Nucleus accumbens (tissue), 56 donors: ENCODE results near the gene ZNF213.

Source experiments
- DNase-seq, 56 donors: peaks; one replicate each; lab custom pipeline; 2025; lab: John Stamatoyannopoulos, UW

The ZNF213 gene

GRCh38 chr16:3101018-3101840, 33.6 kb upstream of the ZNF213 start:
- peak in 1 of 56 donors; percentile 26 for DNase-seq

DNA sequence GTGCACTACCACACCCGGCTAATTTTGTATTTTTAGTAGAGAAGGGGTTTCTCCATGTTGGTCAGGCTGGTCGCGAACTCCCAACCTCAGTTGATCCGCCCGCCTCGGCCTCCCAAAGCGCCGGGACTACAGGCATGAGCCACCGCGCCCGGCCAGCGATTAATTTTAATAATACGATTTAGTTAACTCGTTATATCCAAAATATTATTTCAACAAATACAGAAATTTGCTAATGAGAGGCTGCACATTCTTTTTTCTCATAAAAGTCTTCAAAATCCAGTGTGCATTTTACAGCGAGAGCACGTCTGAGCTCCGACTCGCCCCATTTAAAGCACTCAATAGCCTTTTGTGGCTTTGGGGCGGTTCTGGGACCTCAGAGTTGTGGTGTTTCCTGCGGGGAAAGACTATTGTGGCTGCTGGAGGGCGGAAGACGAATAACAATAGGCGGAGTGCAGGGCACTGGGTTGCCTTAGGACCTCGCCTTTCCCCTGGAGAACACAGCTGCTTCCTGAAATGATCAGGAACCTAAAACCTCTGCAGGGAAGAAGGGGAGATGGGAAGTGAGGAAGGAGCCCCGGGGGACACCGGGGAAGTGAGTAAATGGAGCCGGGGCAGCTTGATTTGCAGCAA, 32.9 kb upstream of the ZNF213 start:
- DNase-seq, result no peak

GRCh38 chr16:3106205-3106928, 28.5 kb upstream of the ZNF213 start:
- DNase-seq, result peak in 55 of 56 donors; percentile 43 to 94 (median 82)

- peak in 54 of 56 donors; percentile 13 to 89 (median 66) for DNase-seq
Observed at GRCh38 chr16:3112058-3112880, 22.6 kb upstream of the ZNF213 start, which contains the start of gene ZNF205. TSS of gene ZNF205 (plus strand) at chr16:3112586. CDS start at chr16:3113431, 845 bp downstream.

- DNase-seq, result peak in 1 of 56 donors; percentile 12
Observed at GRCh38 chr16:3112881-3113574, 21.8 kb upstream of the ZNF213 start.

DNA sequence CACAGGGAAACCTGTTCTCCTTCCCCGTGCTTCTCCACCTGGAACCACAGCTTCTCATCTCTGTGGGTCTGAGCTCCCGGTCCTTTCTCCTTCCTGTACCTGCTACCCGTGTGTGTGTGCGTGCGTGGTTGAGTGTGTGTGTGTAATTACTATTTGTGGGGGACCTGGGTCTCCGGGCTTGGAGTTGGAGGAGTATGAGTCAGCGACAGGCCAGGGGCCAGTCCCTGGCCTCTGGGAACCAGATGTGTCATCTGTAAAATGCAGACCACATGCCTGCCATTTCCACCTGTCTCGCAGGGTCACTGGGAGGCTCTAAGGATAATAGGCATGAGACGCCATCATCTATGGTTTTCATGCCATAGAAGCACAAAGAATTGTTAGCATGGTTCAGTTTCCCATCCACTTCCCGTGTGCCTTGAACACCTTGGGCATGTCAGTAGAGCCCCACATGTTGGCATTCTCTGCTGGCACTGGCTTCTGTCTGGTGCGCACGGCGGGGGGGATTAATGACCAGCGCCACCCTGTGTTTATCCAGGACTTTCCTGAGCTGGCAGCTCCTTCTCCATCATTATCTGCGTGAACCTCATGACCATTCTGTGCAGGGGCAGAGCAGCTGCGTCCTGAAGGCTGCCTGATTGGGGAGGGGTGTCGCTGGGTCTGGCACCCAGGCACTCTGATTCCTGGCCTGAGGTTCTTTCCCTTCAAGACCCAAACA, 20.9 kb upstream of the ZNF213 start:
- DNase-seq, result no peak

DNA sequence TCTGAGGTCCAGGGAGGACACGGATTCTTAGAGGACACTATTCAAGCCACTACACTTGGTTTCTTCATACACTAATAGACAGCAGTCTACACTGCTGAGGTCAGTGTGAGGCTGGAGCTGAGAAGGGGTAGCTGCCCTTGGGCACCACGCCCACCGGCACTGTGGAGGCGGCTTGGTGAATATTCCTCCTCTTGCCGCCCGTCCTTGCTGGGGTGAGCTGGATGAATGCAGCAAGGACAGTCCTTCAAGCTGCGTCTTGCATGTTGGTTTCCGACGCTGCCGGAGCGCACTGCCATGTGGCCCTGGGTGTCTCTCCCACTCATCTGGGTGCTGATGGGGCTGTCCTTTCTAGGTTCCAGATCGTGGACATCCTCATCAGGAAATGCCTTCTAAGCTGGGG, 19.8 kb upstream of the ZNF213 start:
- DNase-seq, result no peak

GRCh38 chr16:3115561-3115960, 19.3 kb upstream of the ZNF213 start:
- DNase-seq, result no peak

GRCh38 chr16:3118204-3118790, 16.5 kb upstream of the ZNF213 start:
- DNase-seq, result no peak

GRCh38 chr16:3118846-3119245, 16.0 kb upstream of the ZNF213 start:
- no peak for DNase-seq

DNA sequence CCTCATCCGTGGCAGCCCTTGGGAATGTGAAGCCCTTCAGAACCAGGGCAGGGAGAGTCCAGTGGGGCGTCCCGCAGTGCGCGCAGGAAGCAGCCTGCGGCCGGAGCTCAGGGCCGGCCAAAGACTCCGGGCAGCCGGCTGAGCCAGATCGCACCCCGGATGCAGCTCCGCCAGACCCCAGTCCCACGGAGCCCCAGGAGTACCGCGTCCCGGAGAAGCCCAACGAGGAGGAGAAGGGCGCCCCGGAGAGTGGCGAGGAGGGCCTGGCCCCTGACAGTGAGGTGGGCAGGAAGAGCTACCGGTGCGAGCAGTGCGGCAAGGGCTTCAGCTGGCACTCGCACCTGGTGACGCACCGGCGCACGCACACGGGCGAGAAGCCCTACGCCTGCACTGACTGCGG, 15.5 kb upstream of the ZNF213 start:
- DNase-seq, result no peak

GRCh38 chr16:3119701-3120408, 15.0 kb upstream of the ZNF213 start:
- DNase-seq, result no peak

- DNase-seq, result no peak
Observed at GRCh38 chr16:3120435-3120834, 14.4 kb upstream of the ZNF213 start.

DNA sequence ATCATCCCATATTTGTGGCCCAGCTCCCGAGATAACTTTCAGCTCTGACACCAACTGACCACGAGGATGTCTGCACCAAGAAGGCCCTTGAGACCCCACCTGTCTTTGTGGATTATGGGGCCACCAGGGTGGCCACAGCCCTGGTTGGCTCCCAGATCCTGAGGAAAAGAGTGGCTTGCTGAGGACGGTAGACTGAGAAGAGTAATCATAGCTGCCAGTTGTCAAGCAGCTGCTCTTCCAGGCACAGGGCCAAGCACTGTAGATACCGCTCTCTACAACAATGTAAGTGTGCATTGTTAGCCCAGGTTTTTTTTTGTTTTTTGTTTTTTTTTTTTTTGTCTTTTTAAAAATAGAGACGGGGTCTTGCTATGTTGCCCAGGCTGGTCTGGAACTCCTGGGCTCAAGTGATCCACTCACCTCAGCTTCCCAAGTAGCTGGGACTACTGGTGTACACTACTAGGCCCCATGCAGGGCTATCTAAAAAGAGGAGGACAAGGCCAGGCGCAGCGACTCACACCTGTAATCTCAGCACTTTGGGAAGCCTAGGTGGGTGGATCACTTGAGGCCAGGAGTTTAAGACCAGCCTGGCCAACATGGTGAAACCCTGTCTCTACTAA, 12.9 kb upstream of the ZNF213 start:
- DNase-seq, result no peak

GRCh38 chr16:3122926-3123570, 11.8 kb upstream of the ZNF213 start:
- no peak for DNase-seq

- DNase-seq, result peak; percentile 56 to 98 (median 91)
Observed at GRCh38 chr16:3123986-3124886, 10.6 kb upstream of the ZNF213 start.
